Astrocyte of the spinal cord (primary cell): ENCODE data around the gene VGLL4.

Experiments
- DNase-seq: peaks from one replicate; pipeline ENCODE4 v3.0.0; 2011; ENCODE audit warnings: low read depth, low spot score
- H3K4me3 ChIP-seq: 2 replicates; pipeline ENCODE4 v1.5.1; 2011; ENCODE audit warnings: low read depth, mild to moderate bottlenecking, low read length, moderate library complexity
- CTCF ChIP-seq: IDR thresholded peaks from 2 replicates; pipeline ENCODE4 v1.5.1; 2012; ENCODE audit warnings: low read depth, mild to moderate bottlenecking, low read length, inconsistent platforms
- in situ Hi-C: cut with HindIII; loops from 2 replicates; pipeline ENCODE4 v1.10.0; 2017; ENCODE audit warnings: low sequenced_read_pairs

The VGLL4 gene

GRCh38 chr3:11565072-11565471 is 78.6 kb downstream of the VGLL4 start:
- TF ChIP-seq CTCF = no peak
- no peak overlapping the region for H3K4me3 ChIP-seq
- no peak for DNase-seq
- in situ Hi-C loops = no loop called here

- DNase-seq = no peak
- in situ Hi-C loops = no loop called here
- no peak overlapping the region for H3K4me3 ChIP-seq
- TF ChIP-seq CTCF = no peak
Observed at GRCh38 chr3:11564577-11565001, 79.1 kb downstream of the VGLL4 start.

GRCh38 chr3:11563865-11564185 is 79.9 kb downstream of the VGLL4 start:
- no peak overlapping the region for H3K4me3 ChIP-seq
- DNase-seq = no peak
- TF ChIP-seq CTCF = no peak
- in situ Hi-C loops = no loop called here

GRCh38 chr3:11563159-11563864 is 80.4 kb downstream of the VGLL4 start:
- no peak for TF ChIP-seq CTCF
- no peak overlapping the region for H3K4me3 ChIP-seq
- no peak for DNase-seq
- in situ Hi-C loops = no loop called here

- in situ Hi-C loops = no loop called here
Observed at GRCh38 chr3:11562277-11562881, 81.3 kb downstream of the VGLL4 start.

GRCh38 chr3:11560746-11561145 is 83.0 kb downstream of the VGLL4 start:
- no peak overlapping the region for H3K4me3 ChIP-seq

More at GRCh38 chr3:11562277-11562881, 81.3 kb downstream of the VGLL4 start:
- no peak for DNase-seq
- TF ChIP-seq CTCF = no peak
- no peak overlapping the region for H3K4me3 ChIP-seq

More at GRCh38 chr3:11560746-11561145, 83.0 kb downstream of the VGLL4 start:
- TF ChIP-seq CTCF = no peak
- in situ Hi-C loops = no loop called here
- no peak for DNase-seq
